GM19035 (cell line): ENCODE data around the gene FBXW11.
"Not testable (repeated sequence)": the region's sequence is repeated elsewhere in the genome, so short reads cannot be mapped to it uniquely, and the experiment has no call there.

Experiments
- ATAC-seq: cut with Tn5 transposase; IDR thresholded peaks from one replicate; pipeline ENCODE4 v1.9.1; 2021; ENCODE audit not compliant: unreplicated experiment

FBXW11 gene

DNA sequence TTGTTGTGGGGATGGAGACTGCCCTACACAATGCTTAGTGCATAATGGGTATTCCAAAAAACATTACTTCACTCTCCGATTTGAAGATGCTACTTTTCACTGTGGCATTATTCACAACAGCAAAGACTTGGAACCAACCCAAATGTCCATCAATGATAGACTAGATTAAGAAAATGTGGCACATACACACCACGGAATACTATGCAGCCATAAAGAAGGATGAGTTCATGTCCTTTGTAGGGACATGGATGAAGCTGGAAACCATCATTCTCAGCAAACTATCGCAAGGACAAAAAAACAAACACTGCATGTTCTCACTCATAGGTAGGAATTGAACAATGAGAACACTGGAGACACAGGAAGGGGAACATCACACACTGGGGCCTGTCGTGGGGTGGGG lies 90.7 kb downstream of the FBXW11 start:
- not testable (repeated sequence) for ATAC-seq

DNA sequence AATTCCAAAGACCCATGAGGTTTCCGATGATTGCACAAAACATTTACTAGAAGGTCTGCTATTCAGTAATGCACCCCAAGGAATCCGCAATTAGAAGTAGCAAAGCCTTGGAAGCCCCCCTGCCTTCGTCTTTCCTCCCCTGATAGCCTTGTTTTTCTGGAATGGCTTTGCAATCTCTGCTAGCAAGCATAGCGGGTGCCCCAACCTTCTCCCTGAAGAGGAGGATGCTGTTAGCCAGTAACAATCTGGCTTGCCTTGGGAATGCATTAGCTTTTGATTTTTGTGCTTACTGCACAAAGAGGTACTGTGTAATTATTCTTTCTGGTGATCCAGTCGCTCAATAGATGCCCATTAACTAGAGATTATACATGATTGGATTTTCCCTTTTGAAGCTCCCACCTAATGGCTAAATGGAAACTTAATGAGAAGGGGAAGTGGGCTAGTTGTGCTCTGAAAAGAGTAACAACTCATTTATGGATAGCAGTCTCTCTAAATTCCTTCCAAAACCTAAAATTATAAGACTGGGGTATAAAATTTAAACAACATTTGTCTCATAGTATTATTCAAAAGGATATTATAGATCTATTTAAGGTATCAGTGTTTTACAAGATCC lies 91.6 kb downstream of the FBXW11 start:
- ATAC-seq: no peak

GRCh38 chr5:171913987-171914273 lies 92.5 kb downstream of the FBXW11 start:
- no peak for ATAC-seq

- no peak for ATAC-seq
These were observed 95.3 kb downstream of the FBXW11 start for GRCh38 chr5:171911152-171911551.

DNA sequence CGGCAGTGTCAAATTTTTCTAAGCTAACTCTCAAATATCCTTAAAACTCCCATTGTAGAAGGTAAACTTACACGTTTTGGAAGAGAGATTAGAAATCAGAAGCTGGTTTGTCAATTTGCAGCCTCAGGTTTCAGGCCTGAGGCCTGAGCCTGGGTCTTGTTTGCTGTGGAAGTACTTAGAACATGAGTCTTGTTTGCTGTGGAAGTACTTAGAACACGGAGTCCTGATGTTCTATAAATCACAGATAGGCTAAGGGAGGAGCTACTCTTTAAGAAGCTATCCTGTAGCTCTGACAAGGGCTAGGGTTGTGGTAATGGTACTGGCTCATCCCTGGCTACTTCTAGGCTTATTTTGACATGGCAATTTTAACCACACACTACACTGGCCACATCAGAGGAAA lies 97.8 kb downstream of the FBXW11 start:
- no peak for ATAC-seq

DNA sequence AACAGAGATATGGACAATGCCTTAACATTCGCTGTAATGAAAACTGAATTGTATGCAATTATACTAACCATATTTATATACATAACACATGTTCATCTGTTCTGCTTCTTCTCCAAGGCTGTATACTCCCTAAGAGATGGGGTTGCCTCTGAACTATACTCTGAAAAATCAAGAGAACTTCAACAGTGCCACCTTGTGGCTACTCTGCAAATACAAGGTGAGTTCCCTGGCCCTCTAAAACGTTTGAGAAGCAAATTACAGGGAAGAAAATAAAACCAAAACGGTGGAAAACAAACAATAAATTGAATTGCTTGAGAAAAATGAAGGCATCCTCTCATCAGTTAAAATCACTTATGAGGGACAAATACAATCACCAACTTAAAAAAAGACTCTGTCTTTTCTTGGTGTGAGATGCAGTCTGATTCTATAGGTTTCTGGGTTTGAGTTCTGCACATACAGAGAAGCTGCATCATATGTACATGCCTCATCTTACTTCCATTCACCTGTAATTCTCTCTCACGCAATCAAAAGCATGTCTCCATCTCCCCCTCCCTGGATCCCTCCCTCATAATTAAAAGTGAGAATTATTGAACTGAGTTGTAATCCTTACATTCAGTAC lies 98.6 kb downstream of the FBXW11 start:
- ATAC-seq: peak; percentile 66

DNA sequence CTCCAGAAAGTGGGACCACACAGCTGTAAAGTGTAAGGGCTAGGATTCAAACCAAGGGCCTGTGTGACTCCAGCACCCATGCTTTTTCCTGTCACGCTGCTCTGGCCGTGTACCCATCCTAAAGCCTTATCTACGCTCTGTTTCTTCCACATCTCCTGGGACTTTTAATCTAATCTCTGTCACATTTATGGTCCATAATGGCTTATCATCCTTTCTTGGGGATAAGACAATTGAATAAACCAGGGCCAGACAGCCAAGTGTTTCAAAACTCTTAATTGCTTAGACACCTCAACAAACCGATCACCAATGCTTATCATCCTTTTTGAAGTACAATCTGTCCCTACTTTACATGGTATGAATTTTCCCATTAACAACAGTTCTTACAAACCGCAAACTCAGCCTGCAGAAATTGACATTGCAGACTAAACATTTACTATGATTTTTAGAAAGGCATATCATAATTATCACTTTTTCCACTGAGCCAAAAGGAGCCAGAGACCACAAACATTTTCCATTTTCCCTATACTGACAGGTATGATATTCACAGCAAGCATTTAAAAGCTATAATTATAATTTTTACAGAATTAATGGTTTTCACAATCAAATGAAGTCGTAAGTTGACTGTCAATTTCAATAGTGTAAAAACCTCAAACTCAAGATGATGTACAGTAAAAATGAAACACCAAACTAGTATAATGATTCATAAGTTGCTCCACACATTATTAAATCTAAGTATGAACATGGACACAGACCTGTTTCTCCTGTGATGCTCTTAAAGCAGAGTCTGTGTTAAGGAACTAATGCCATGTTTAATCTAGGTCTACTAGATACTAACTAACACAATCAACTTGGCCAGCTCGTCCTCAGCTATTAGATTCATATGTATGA lies 99.5 kb downstream of the FBXW11 start:
- no peak for ATAC-seq

- no peak for ATAC-seq
These were observed 100.3 kb downstream of the FBXW11 start for GRCh38 chr5:171906066-171906570.

GRCh38 chr5:171904886-171905285 lies 101.6 kb downstream of the FBXW11 start:
- no peak for ATAC-seq

DNA sequence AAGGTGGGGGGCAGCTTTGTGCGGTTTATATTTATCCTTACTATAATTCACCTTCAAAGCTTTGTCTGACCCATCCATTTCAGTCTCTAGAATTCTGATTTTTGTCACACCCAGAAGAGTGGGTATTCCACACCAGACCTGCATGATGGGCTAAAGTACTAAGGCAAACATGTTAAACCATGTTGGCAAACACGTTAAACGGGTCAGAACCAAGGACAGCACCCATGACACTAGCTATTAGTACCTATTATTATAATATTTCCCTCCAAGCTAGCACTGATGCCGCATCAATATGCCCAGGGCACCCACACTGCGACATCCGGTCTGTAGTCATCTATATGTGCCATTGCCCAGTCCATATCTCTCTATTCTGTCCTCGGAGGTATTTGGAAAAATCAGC lies 104.7 kb downstream of the FBXW11 start:
- ATAC-seq: no peak

GRCh38 chr5:171899792-171900191 lies 106.6 kb downstream of the FBXW11 start:
- ATAC-seq: no peak

GRCh38 chr5:171898879-171899278 lies 107.6 kb downstream of the FBXW11 start:
- no peak for ATAC-seq

DNA sequence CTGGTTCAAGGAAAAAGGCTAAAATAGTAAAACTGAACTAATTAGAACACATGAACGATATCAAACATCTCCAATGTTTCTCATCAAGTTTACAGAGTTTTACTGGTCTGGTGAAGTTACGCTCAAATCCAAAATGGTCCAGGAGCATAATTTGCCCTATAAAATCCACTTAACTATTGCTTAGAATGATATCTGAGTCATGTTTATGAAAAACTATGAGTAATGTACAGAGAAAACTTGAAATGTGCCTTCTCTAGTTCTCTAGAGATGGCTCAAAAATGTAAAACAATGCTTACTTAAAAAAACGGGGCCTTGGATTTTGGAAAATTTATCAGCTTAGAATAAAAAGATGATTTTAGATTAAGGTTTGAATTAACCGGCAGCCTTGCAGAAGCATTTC lies 108.1 kb downstream of the FBXW11 start:
- ATAC-seq: no peak

DNA sequence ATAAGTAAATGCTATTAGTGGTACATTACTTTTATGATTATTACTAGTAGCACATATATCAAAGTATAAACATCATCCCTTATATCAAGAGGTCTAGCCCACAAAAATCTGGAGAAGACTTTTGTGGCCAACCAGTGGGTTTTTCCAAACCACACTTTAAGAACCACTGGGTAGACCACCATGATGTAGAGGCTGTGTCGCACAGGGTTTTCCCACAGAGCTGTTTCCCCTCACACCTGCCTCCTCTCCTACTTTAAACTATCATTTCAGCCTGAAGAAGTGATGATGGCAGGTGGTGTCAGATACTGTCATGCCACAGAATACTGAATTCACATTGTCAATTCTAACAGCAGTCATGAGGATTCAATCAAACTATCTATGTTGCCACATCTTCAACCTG lies 109.2 kb downstream of the FBXW11 start:
- ATAC-seq: no peak

- ATAC-seq: no peak
These were observed 111.4 kb downstream of the FBXW11 start for GRCh38 chr5:171895081-171895480.

DNA sequence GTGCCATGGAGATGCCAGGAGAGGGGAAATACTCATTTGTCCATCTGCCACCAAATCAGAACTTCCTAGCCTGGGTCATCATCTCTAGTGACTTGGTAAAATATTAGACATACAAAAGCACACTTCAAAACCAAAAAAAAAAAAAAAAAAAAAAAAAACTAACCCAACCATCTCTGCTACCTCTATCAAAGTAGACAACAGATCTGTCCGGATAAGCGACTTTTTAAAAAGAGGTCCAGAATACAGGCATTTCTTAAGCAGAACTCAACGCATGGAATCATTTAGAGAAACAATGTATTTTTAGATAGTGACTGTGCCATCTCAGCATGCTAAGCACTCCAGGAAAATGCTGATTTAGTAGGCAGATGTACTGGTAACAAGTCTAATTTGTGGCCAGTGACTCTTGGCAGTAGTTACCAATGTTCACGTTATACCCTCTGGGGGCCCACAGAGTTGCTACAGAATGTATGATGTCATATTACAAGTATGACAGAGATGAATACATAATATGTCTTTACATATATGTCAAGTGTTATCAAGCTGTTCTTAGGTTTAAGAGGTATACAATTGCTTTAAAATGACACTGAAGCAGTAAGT lies 113.0 kb downstream of the FBXW11 start:
- ATAC-seq: no peak

DNA sequence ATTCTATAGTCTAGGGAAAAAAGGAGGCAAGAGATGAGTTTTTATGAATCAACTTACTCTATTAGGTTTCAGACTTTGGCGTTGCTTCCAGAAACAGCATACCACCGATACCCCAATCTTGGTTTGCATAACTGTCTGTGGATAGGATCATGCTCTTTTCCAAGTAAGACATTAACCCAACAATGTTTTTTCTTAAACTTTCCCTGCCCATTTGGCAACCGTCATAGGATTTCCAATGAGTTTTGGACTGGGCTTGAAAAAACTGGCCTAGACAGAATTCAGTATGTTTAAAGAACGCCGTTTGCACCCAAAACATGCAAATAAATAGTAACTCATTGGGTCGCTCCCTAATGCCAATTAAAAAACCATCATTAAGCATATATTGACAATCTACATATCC lies 114.8 kb downstream of the FBXW11 start:
- ATAC-seq: no peak

- ATAC-seq: no peak
These were observed 115.3 kb downstream of the FBXW11 start for GRCh38 chr5:171891150-171891549.

GRCh38 chr5:171888051-171888481 lies 118.4 kb downstream of the FBXW11 start:
- no peak for ATAC-seq

GRCh38 chr5:171886037-171886436 lies 120.4 kb downstream of the FBXW11 start:
- ATAC-seq: not testable (repeated sequence)

DNA sequence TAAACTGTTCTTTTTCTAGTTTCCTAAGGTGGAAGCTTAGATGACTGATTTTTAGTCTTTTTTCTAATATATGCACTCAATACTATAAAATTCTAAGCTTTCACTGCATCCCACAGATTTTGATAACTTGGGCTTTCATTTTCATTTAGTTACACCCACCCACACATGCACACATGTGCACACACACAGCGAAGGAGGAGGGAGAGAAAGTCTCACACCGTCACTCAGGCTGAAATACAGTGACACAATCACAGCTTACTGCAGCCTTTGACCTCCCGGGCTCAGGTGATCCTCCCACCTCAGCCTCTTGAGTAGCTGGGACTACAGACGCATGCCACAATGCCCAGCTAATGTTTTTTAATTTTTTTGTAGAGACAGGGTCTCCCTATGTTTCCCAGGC lies 124.3 kb downstream of the FBXW11 start:
- no peak for ATAC-seq

GRCh38 chr5:171874234-171874633 lies 132.2 kb downstream of the FBXW11 start:
- ATAC-seq: no peak
